ENCODE measurements around the gene VPS4A. TPM values are rescaled to one million over a fixed set of nuclear protein-coding genes. Genes with fewer than 3 reads are reported as not detected.

VPS4A gene
- total and polyA plus RNA-seq, 4 donors = 13.3 to 15.7 (median 14.5) TPM

GRCh38 chr16:69319381-69319780, 8.2 kb downstream of the VPS4A start:
- no peak for DNase-seq (ENCODE audit: low spot score)
- Histone ChIP-seq H3K36me3 (ENCODE audit: control insufficient read depth in 4 of 4, insufficient read depth in 3 of 4, low read depth in 1 of 4, low read length in 3 of 4) (peaks cover 23 to 51% (median 37%) of the 10 kb centered on the region in 4 donors), H3K27me3 (ENCODE audit: control insufficient read depth in 4 of 4, insufficient read depth in 4 of 4, low read length in 3 of 4) (no peaks in the 10 kb centered on the region), H3K27ac (ENCODE audit: low read depth in 1 of 2, low read length in 2 of 2) (no peak overlapping the region), H3K9me3 (ENCODE audit: control insufficient read depth in 4 of 4, low read length in 3 of 4) (no peaks in the 10 kb centered on the region), H3K9ac (ENCODE audit: low read depth in 1 of 2, low read length in 2 of 2) (no peak overlapping the region), H3K4me3 (ENCODE audit: low read depth in 1 of 3, low read length in 3 of 3) (no peak overlapping the region), H3K4me1 (ENCODE audit: control insufficient read depth in 4 of 4, insufficient read depth in 4 of 4, low read length in 3 of 4) (peaks cover 15 to 66% (median 53%) of the 10 kb centered on the region in 4 donors)
- TF ChIP-seq GABPA (IDR thresholded peaks at IDR 0.05 in 1 of 2, conservative IDR thresholded peaks at IDR 0.05 in 1 of 2) (no peak), HNF4G (IDR thresholded peaks at IDR 0.05) (no peak), JUND (IDR thresholded peaks at IDR 0.05) (no peak), FOXA1 (IDR thresholded peaks at IDR 0.05) (no peak), SP1 (IDR thresholded peaks at IDR 0.05) (no peak), FOXA2 (IDR thresholded peaks at IDR 0.05) (no peak), NR2F2 (IDR thresholded peaks at IDR 0.05) (no peak), YY1 (IDR thresholded peaks at IDR 0.05) (no peak), CTCF (IDR thresholded peaks at IDR 0.05; ENCODE audit: low read depth, low read length, missing input control) (no peak), HNF4A (conservative IDR thresholded peaks at IDR 0.05) (no peak), TAF1 (conservative IDR thresholded peaks at IDR 0.05) (no peak), ZBTB33 (IDR thresholded peaks at IDR 0.05) (no peak), EGR1 (IDR thresholded peaks at IDR 0.05; ENCODE audit: low read depth in 2 of 2) (no peak)
- TF ChIP-seq, protein P1, sequence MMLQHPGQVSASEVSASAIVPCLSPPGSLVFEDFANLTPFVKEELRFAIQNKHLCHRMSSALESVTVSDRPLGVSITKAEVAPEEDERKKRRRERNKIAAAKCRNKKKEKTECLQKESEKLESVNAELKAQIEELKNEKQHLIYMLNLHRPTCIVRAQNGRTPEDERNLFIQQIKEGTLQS (IDR thresholded peaks at IDR 0.05) = no peak
- TF ChIP-seq, protein P2, sequence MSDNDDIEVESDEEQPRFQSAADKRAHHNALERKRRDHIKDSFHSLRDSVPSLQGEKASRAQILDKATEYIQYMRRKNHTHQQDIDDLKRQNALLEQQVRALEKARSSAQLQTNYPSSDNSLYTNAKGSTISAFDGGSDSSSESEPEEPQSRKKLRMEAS (IDR thresholded peaks at IDR 0.05) = no peak
- 96% methylated on average over 9 of the region's 9 CpGs for WGBS

DNA sequence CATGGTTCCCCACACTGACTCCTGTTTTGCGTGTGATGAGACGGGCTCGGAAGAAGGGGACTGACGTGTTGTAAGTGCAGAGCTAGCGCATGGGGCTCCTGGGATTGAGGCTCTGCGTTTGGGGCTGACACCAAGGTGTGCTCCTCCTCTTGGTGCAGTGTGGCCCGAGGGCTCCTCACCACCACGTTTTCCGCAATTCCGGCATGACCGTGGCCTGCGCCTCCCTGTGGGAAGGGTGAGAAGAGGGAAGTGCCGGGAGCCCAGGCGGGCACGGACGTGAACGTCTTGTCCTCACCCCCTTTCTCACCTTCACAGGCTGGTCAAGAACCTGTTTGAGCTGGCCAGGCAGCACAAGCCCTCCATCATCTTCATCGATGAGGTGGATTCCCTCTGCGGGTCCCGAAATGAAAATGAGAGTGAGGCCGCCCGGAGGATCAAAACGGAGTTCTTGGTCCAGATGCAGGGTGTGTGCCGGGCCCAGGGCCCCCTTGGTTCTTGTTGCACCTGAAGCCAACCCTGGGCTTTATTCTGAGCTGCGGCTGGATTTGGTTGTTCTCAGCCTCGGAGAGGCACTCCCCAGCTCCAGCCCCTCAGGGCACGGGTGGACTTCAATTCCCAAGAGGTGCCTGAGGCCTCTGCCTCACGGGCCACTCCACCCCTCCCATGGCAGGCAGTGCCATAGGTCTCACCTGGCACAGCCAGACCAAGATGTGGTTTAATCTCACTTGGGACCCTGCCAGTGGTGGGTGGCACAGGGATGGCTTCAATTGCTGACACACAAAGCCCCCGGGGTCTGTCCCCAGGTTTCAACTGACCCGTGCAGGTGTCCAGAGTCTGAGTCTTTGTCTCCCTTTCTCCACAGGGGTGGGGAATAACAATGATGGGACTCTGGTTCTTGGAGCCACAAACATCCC, 8.9 kb downstream of the VPS4A start:
- no peak for TF ChIP-seq ZBTB33 (IDR thresholded peaks at IDR 0.05)
- TF ChIP-seq, protein P2 (IDR thresholded peaks at IDR 0.05) = no peak
- no peaks in the 10 kb centered on the region for H3K9me3 ChIP-seq (ENCODE audit: control insufficient read depth in 4 of 4, low read length in 3 of 4)
- 95% methylated on average over 30 of the region's 30 CpGs for WGBS

More for the DNA sequence above, 8.9 kb downstream of the VPS4A start:
- Histone ChIP-seq H3K9ac (ENCODE audit: low read depth in 1 of 2, low read length in 2 of 2) (no peak overlapping the region), H3K36me3 (ENCODE audit: control insufficient read depth in 4 of 4, insufficient read depth in 3 of 4, low read depth in 1 of 4, low read length in 3 of 4) (peaks cover 23 to 56% (median 39%) of the 10 kb centered on the region in 4 donors), H3K27ac (ENCODE audit: low read depth in 1 of 2, low read length in 2 of 2) (no peak overlapping the region), H3K27me3 (ENCODE audit: control insufficient read depth in 4 of 4, insufficient read depth in 4 of 4, low read length in 3 of 4) (no peaks in the 10 kb centered on the region), H3K4me3 (ENCODE audit: low read depth in 1 of 3, low read length in 3 of 3) (no peak overlapping the region), H3K4me1 (ENCODE audit: control insufficient read depth in 4 of 4, insufficient read depth in 4 of 4, low read length in 3 of 4) (peaks cover 12 to 66% (median 54%) of the 10 kb centered on the region in 4 donors)
- no peak for DNase-seq (ENCODE audit: low spot score)

Measured in liver (tissue), 9 donors.